GM19438 (cell line): ENCODE data around the gene HSDL2.
"Not testable (repeated sequence)": the region's sequence is repeated elsewhere in the genome, so short reads cannot be mapped to it uniquely, and the experiment has no call there.

Experiments used
- ATAC-seq: cut with Tn5 transposase; IDR thresholded peaks from one replicate; pipeline ENCODE4 v1.9.1; 2021; ENCODE audit warnings: low read depth; ENCODE audit not compliant: unreplicated experiment

The HSDL2 gene

GRCh38 chr9:112494153-112494552 is 114.2 kb downstream of the HSDL2 start:
- ATAC-seq, result no peak

GRCh38 chr9:112495614-112496013 is 115.7 kb downstream of the HSDL2 start:
- no peak for ATAC-seq

GRCh38 chr9:112496074-112496722 is 116.3 kb downstream of the HSDL2 start:
- no peak for ATAC-seq

DNA sequence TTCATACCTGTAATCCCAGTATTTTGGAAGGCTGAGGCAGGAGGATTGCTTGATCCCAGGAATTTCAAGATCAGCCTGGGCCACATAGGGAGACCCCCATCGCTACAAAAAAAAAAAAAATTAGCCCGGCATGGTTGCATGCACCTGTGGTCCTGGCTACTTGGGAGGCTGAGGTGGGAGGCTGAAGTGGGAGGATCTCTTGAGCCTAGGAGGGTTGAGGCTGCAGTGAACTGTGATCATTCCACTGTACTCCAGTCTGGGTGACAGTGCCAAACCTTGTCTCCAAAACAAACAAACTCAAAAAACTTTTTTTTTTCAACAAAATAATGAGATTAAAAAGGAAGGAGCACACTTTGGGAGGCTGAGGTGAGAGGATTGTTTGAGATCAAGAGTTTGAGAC is 120.9 kb downstream of the HSDL2 start:
- ATAC-seq, result no peak

- no peak for ATAC-seq
These were observed 121.4 kb downstream of the HSDL2 start for GRCh38 chr9:112501287-112501686.

- ATAC-seq, result no peak
These were observed 122.5 kb downstream of the HSDL2 start for GRCh38 chr9:112502175-112502946.

DNA sequence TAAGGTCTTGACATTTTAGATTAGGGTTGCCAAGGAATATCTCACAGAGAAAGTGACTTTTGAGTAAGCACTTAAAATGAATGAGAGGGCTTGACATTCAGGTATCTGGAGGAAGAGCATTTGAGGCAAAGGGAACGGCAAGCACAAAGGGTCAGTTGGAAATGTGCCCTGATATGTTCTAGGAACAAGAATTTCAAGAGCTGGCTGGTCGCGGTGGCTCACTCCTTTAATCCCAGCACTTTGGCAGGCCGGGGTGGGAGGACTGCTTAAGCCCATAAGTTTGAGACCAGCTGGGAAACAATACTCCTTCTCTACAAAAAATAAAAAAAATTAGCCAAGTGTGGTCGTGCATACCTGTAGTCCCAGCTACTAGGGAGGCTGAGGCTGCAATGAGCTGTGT is 123.3 kb downstream of the HSDL2 start:
- ATAC-seq, result no peak

- ATAC-seq, result no peak
These were observed 125.2 kb downstream of the HSDL2 start for GRCh38 chr9:112505086-112505485.

DNA sequence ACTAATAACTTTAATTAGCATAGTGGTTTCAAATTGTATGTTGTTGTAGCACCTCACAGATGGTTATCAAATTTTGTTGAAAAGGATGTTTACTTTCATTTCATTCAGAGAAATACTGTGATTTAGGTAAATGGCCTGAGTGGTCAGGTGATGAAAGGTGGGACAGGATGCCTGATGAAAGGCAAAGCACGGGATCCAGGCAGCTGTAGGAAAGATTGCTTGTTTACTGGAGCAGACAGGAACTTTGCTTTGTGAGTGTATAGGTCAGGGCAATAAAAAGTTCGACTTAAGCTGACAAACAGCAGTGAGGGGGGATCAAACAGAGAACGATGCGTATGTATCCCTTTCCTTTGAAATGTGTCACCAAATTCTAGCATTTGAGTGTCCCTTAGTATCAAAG is 125.7 kb downstream of the HSDL2 start:
- ATAC-seq, result no peak

DNA sequence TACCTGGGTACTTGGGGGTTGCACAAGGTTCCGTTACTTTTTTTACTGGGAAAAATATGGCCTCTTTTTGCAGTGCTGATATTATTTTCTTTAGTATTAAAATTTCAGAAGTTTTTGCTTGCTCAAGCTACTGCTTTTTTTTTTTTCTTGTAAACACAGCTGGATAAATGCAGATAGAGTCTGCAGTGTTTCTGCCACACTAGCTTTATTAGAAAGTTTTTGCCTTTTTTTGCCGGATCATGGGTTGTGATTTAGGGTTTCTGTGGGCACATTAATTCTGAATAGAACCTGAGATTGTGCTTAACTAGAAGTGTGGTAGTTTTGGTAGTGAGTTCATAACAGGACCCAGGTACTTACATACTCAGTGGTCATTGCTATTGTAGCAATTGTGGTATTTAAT is 126.7 kb downstream of the HSDL2 start:
- no peak for ATAC-seq

GRCh38 chr9:112507001-112507680 is 127.2 kb downstream of the HSDL2 start:
- no peak for ATAC-seq

GRCh38 chr9:112508377-112508776 is 128.5 kb downstream of the HSDL2 start:
- no peak for ATAC-seq

GRCh38 chr9:112512377-112512776 is 132.5 kb downstream of the HSDL2 start:
- ATAC-seq, result not testable (repeated sequence)

DNA sequence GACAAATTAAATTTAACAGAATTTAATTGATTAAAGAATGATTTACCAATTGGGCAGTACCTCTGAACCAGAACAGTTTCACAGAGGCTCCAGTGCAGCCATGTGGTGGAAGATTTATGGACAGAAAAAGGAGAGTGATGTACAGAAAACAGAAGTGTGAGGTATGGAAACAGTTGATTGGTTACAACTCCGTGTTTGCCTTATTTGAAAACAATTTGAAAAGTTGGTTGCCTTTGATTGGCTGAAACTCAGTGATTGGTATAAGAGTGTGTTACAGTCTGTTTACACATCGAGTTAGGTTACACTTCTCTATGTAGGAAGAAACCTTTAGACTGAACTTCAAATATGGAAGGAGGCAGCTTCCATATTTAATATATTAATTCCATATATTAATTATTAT is 136.9 kb downstream of the HSDL2 start:
- ATAC-seq, result no peak

DNA sequence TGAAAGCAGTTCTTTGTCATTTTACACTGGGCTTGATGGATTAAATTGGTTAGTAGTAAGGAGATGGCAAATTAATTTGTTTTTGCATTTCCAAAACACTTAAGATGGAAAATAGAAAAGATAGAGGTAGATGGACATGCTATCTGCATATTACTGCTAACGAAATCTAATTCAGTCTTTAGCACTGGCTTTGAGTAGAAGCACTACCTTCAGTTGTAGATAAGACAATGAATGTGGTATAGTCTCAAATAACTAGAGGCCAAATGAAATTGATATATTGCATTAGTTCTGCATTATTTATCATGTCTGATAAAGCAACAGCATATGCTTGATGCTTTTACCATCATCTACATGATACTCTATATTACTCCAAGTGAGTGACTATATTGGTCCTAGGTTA is 140.2 kb downstream of the HSDL2 start:
- ATAC-seq, result no peak

- ATAC-seq, result no peak
These were observed 140.7 kb downstream of the HSDL2 start for GRCh38 chr9:112520656-112521055.
